ENCODE data around the gene ANLN.
"Not testable (repeated sequence)": the region's sequence is repeated elsewhere in the genome, so short reads cannot be mapped to it uniquely, and the experiment has no call there.

Gene ANLN

DNA sequence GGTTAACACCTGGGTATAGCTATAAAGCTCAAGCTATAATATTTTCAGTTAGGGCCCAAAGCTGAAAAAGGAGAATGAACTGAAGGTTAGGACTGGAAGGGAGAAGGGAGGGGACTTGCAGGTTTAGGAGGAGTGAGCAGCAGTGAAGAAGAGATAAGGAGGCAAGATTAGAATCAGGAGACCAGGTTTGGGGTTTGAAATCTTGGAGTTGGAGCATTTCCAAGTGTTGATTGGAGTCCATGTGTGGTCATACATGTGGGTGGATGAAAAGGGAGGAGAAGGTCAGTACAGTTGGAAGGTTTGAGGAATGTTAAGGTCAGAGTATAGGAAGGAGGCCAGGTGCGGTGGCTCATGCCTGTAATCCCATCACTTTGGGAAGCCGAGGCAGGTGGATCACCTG, 8.6 kb upstream of the ANLN start:
- no peak for DNase-seq

GRCh38 chr7:36383284-36383683, 6.4 kb upstream of the ANLN start:
- DNase-seq: not testable (repeated sequence)

DNA sequence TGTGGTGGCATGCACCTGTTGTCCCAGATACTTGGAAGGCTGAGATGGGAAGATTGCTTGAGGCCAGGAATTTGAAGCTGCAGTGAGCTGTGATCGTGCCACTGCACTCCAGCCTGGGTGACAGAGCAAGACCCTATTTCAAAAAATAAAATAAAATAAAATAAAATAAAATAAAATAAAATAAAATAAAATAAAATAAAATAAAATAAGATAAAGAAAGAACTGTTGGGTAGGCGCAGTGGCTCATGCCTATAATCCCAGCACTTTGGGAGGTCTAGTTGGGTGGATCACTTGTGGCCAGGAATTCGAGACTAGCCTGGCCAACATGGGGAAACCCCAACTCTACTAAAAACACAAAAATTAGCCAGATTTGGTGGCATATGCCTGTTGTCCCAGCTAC, 4.0 kb upstream of the ANLN start:
- DNase-seq: not testable (repeated sequence)

- DNase-seq: no peak
Measured at GRCh38 chr7:36387435-36388231, 2.0 kb upstream of the ANLN start.

DNA sequence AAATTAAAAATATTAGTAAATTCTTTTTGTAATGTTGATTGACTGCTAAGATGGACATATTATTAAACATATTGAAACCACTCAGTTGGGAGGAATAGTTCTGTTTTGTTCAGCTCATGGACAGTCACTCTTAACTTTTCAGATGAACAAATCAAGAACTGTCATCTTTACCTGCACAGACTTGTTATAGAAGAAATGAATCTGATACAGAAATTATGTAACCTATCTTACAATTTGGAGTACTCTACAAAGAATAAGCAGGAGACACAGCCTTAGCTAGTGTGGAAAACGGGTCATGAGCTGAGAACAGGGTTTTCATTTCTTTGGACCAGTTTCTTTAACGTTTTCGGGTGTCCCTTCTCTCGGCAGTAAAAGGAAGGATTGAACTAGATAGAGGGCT, 1.2 kb upstream of the ANLN start:
- no peak for DNase-seq

GRCh38 chr7:36390199-36391090, 783 bp downstream of the ANLN start:
- peak; percentile 58 for DNase-seq

- no peak for DNase-seq
Measured at GRCh38 chr7:36391436-36392198, 2.0 kb downstream of the ANLN start.

- DNase-seq: no peak
Measured at GRCh38 chr7:36393826-36394225, 4.2 kb downstream of the ANLN start.

DNA sequence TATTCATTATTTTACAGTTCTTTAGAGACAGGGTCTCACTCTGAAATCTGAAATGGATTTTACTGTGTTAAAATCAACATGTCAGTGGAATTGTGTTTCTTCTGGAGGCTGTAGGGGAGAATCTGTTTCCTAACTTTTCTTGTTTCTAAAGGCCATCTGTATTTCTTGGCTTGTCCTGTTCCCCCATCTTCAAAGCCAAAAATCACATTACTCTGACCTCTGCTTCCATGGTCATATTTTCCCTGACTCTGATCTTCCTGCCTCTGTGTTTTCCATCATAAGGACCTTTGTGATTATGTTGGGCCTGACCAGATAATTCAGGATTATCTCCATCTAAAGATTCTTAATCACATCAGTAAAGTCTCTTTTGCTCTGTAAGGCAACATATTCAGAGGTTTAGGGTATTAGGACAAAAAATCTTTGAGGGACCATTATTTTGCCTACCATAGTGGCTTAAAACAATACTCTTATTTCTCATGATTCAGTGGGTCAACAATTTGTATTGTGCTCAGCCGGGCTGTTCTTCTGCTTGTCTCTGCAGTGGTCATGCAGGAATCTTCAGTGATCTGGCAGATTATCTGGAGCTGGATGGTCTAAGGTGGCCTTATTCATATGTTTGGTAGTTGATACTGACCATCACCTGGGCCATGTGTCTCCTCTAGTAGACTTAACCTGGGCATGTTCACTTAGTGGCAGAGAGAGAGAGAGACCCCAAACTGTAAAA, 5.7 kb downstream of the ANLN start:
- no peak for DNase-seq

- DNase-seq: no peak
Measured at GRCh38 chr7:36396150-36396549, 6.5 kb downstream of the ANLN start.

DNA sequence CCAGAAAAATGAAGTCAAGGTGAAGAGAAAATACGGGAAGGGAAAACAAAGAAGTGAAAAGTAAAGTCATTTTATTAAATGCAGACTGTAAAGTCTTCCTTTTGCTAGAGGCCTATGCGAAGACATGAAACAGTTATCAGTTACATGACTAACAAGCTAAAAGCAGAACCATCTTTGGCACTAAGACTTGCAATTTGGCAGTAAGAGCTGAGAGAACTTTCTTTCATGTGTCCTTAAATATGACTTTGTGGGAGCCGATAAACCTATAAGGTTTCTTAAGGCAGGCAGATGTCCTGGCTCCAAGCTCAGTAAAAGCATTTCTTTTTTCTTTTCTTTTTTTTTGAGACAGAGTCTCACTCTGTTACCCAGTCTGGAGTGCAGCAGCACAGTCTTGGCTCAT, 10.4 kb downstream of the ANLN start:
- no peak for DNase-seq

DNA sequence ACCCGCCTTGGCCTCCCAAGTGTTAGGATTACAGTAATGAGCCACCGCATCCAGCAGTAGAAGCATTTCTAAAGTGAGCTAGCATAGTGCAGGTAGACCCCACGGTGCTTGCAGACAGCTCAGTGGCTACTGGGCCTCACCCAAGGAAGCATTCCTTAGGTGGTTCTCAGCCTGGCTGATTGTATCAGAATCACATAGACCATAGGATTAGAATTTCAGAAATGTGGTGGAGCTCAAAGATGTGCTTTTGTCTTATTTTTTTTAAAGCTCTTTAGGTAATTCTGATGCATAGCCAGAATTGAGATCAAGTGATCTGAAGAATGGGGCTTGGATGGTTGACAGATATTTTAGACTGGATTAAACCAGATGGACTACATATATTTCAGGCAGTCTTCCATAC, 10.9 kb downstream of the ANLN start:
- DNase-seq: no peak

GRCh38 chr7:36403452-36403851, 13.8 kb downstream of the ANLN start:
- DNase-seq: no peak

DNA sequence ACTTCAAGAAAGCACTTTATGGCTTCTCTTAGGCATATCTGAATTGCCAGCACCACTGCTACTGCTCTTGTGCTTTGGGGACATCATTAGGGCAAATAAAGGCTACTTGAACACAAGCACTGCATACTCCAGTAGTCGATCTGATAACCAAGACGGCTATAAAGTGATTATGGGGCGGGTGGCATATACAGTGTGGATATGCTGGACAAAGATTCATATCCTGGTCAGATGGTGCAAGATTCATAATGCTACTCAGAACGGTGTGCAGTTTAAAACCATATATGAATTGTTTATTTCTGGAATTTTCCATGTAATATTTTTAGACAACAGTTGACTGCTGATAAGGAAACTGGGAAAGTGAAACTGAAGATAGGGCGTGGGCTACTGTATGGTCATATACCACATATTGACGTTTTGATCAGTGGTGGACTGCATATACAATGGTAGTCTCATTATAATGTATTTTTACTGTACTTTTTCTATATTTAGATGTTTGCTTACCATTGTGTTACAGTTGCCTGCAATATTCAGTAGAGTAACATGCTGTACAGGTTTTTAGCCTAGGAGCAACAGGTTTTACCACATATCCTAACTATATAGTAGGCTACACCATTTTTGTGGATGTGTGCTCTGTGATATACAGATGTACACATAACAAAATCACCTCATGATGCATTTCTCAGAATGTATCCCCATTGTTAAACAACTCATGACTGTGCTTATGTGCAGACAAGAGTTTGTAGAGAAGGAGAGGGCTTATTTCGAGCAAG, 15.2 kb downstream of the ANLN start:
- no peak for DNase-seq

GRCh38 chr7:36405409-36405803, 15.7 kb downstream of the ANLN start:
- no peak for DNase-seq

- no peak for DNase-seq
Measured at GRCh38 chr7:36406156-36406555, 16.5 kb downstream of the ANLN start.

- DNase-seq: no peak
Measured at GRCh38 chr7:36407636-36408550, 18.2 kb downstream of the ANLN start.

DNA sequence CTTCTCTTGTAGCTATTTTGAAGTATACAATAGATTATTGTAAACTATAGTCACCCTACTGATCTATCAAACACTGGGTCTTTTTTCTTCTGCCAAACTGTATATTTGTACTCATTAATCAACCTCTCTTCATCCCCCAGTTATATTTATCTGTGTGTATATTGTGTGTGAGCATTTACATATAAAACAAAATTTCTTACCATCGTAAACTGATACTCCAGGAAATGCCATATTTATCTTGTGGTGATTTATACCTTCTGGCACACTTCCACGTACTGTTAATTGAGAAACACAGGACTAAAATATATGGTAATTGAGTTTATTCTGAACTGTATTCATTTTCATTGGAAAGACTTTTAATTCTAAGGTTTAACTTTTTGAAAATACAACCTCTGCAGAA, 18.9 kb downstream of the ANLN start:
- DNase-seq: no peak

- DNase-seq: no peak
Measured at GRCh38 chr7:36409180-36409579, 19.5 kb downstream of the ANLN start.

DNA sequence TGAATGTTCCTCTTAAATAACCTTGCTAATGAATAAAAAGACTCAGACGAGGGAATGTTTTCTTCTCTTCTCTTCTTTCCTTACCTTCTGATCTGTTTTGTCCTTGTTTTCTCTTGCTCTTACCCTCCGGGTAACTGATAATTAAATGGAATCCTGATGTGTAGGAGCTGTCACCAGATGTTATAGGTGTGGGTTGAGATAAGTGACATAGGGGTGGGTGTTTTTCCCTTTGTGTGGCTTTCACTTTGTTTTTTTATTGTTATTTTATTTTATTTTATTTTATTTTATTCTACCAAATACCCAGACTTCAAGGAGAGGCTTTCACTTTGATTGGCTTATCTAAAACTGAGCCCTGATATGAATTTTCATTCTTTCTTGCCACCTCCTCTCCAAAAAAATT, 25.5 kb downstream of the ANLN start:
- DNase-seq: no peak

DNA sequence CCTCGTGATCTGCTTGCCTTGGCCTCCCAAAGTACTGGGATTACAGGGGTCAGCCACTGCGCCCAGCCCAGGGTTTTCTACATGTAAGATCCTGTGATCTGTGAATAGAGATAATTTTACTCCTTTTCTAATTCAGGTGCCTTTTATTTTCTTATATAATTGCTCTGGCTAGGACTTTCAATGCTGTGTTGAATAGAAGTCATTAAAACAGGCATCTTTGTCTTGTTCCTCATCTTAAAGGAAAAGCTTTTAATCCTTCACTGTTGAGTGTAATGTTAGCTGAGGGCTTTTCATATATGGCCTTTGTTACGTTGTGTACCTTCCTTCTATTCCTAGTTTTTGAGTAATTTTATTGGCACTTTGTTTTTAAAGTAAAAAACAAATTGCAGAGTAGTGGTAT, 26.6 kb downstream of the ANLN start:
- no peak for DNase-seq
